IMR-90 (cell line): ENCODE data around the gene MFSD12.

ENCODE experiments used
- BHLHE40 ChIP-seq: fragments of 150-350 bp; IDR thresholded peaks from 2 replicates; pipeline ENCODE4 v1.6.1; 2016; ENCODE audit warnings: mild to moderate bottlenecking, low read depth, low read length
- CEBPB ChIP-seq: IDR thresholded peaks from 2 replicates; pipeline ENCODE4 v1.6.1; 2012; ENCODE audit warnings: low read depth, low read length, improper control_type of control experiment
- CHD1 ChIP-seq: IDR thresholded peaks from 2 replicates; pipeline ENCODE4 v1.6.1; 2012; ENCODE audit warnings: low read depth, low read length, improper control_type of control experiment
- FOS ChIP-seq: fragments of 150-350 bp; IDR thresholded peaks from 2 replicates; pipeline ENCODE4 v1.6.1; 2016; ENCODE audit warnings: low read depth, low read length
- POLR2A ChIP-seq: IDR thresholded peaks from 2 replicates; pipeline ENCODE4 v1.6.1; 2012; ENCODE audit warnings: mild to moderate bottlenecking, low read depth, low read length
- RAD21 ChIP-seq: IDR thresholded peaks from 2 replicates; pipeline ENCODE4 v1.6.1; 2012; ENCODE audit warnings: low read length, improper control_type of control experiment
- SMC3 ChIP-seq: fragments of 150-350 bp; IDR thresholded peaks from 2 replicates; pipeline ENCODE4 v1.6.1; 2016; ENCODE audit warnings: low read depth, mild to moderate bottlenecking, antibody characterized with exemption, low read length, moderate library complexity
- TF ChIP-seq, protein P1 (sequence below): conservative IDR thresholded peaks from 2 replicates; pipeline ENCODE4 v1.5.1; 2012; ENCODE audit warnings: mild to moderate bottlenecking, low read depth, low read length, improper control_type of control experiment
- TF ChIP-seq, protein P2 (sequence below): fragments of 150-350 bp; IDR thresholded peaks from 2 replicates; pipeline ENCODE4 v1.6.1; 2017; ENCODE audit warnings: mild to moderate bottlenecking, antibody characterized with exemption, low read length, low read depth

DNA sequence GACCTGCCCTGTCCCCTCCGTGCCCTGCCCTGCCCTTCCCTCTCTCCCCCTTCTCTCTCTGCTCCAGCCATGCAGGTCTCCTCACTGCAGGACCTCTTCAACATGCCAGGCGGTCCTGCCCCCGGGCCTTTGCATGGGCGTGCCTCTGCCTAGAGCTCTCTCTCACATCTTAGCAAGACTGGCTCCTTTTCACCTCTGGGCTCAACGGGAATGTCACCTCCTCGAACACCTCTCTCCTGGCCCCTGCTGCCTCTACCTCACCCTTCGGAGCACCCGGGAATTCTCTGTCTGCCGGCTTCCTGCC is 5.6 kb downstream of the MFSD12 start:
- TF ChIP-seq CEBPB: no peak
- TF ChIP-seq, protein P1, sequence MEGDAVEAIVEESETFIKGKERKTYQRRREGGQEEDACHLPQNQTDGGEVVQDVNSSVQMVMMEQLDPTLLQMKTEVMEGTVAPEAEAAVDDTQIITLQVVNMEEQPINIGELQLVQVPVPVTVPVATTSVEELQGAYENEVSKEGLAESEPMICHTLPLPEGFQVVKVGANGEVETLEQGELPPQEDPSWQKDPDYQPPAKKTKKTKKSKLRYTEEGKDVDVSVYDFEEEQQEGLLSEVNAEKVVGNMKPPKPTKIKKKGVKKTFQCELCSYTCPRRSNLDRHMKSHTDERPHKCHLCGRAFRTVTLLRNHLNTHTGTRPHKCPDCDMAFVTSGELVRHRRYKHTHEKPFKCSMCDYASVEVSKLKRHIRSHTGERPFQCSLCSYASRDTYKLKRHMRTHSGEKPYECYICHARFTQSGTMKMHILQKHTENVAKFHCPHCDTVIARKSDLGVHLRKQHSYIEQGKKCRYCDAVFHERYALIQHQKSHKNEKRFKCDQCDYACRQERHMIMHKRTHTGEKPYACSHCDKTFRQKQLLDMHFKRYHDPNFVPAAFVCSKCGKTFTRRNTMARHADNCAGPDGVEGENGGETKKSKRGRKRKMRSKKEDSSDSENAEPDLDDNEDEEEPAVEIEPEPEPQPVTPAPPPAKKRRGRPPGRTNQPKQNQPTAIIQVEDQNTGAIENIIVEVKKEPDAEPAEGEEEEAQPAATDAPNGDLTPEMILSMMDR: no peak
- no peak for TF ChIP-seq POLR2A
- TF ChIP-seq, protein P2, sequence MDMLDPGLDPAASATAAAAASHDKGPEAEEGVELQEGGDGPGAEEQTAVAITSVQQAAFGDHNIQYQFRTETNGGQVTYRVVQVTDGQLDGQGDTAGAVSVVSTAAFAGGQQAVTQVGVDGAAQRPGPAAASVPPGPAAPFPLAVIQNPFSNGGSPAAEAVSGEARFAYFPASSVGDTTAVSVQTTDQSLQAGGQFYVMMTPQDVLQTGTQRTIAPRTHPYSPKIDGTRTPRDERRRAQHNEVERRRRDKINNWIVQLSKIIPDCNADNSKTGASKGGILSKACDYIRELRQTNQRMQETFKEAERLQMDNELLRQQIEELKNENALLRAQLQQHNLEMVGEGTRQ: no peak
- no peak for TF ChIP-seq CHD1
- no peak for TF ChIP-seq FOS
- TF ChIP-seq RAD21: no peak
- TF ChIP-seq SMC3: no peak
- no peak for TF ChIP-seq BHLHE40
